ENCODE measurements around the gene KAT6B. TPM values are rescaled to one million over a fixed set of nuclear protein-coding genes. Genes with fewer than 3 reads are reported as not detected.

Gene KAT6B
- total and polyA plus RNA-seq, 10 of the 15 experiments (the other 5 are each of a cell fraction or from before 2014, with no cell fraction given): 2.7 to 22.6 (median 15.7) TPM

- TF ChIP-seq FOXK2 (IDR thresholded peaks at IDR 0.05) (no peak), ZSCAN29 (IDR thresholded peaks at IDR 0.05) (no peak), KAT2A (conservative IDR thresholded peaks at IDR 0.05; ENCODE audit: control insufficient read depth, low read depth, low read length) (no peak), MEF2B (IDR thresholded peaks at IDR 0.05; ENCODE audit: partially characterized antibody, poor library complexity, severe bottlenecking) (no peak), BHLHE40 (IDR thresholded peaks at IDR 0.05; ENCODE audit: borderline replicate concordance in 1 of 2, low read depth in 2 of 2, low read length in 1 of 2) (peak in 1 of 2 experiments; percentile 57; a peak in 1 of 4 replicates), ZBTB4 (CRISPR knock-in tag; IDR thresholded peaks at IDR 0.05) (no peak), ETV6 (conservative IDR thresholded peaks at IDR 0.05 in 1 of 2, IDR thresholded peaks at IDR 0.05 in 1 of 2; ENCODE audit: borderline replicate concordance in 1 of 2, low read depth in 1 of 2) (no peak), GATAD2B (conservative IDR thresholded peaks at IDR 0.05; ENCODE audit: low read depth) (no peak), ZNF274 (IDR thresholded peaks at IDR 0.05; ENCODE audit: insufficient read depth, insufficient read length) (no peak), NFYB (IDR thresholded peaks at IDR 0.05; ENCODE audit: insufficient read depth, low read depth, low read length) (no peak), JUND (IDR thresholded peaks at IDR 0.05; ENCODE audit: low read depth, low read length) (no peak), USF2 (IDR thresholded peaks at IDR 0.05; ENCODE audit: borderline replicate concordance, low read depth, low read length) (no peak; the same call in 1 of the 2 replicates), SREBF2 (IDR thresholded peaks at IDR 0.05; ENCODE audit: low read length) (no peak), NFYA (IDR thresholded peaks at IDR 0.05; ENCODE audit: borderline replicate concordance, low read depth, low read length) (no peak), WRNIP1 (IDR thresholded peaks at IDR 0.05; ENCODE audit: borderline replicate concordance, low read depth, low read length) (no peak), PML (IDR thresholded peaks at IDR 0.05; ENCODE audit: low read length) (no peak), RAD51 (IDR thresholded peaks at IDR 0.05) (peak; percentile 80), SP1 (IDR thresholded peaks at IDR 0.05; ENCODE audit: low read depth, low read length) (no peak), ASH2L (IDR thresholded peaks at IDR 0.05; ENCODE audit: borderline replicate concordance, low read depth) (0 out of 2 replicates have a peak, but pooled peaks have one; percentile 40), LARP7 (IDR thresholded peaks at IDR 0.05) (no peak; the same call in 1 of the 2 replicates), TARDBP (IDR thresholded peaks at IDR 0.05; ENCODE audit: borderline replicate concordance) (no peak), POLR2A (IDR thresholded peaks at IDR 0.05; ENCODE audit: low read depth, low read length) (peak; percentile 48), IRF4 (IDR thresholded peaks at IDR 0.05; ENCODE audit: low read depth, low read length) (no peak), CBX5 (IDR thresholded peaks at IDR 0.05; ENCODE audit: low read depth) (no peak), ATF7 (IDR thresholded peaks at IDR 0.05; ENCODE audit: low read depth) (no peak), KLF5 (IDR thresholded peaks at IDR 0.05; ENCODE audit: partially characterized antibody) (no peak), SPI1 (IDR thresholded peaks at IDR 0.05; ENCODE audit: borderline replicate concordance, insufficient read depth, low read depth, low read length) (peak; percentile 17; the same call in 1 of the 2 replicates), BMI1 (IDR thresholded peaks at IDR 0.05; ENCODE audit: borderline replicate concordance) (no peak)
- TF ChIP-seq, protein P1, sequence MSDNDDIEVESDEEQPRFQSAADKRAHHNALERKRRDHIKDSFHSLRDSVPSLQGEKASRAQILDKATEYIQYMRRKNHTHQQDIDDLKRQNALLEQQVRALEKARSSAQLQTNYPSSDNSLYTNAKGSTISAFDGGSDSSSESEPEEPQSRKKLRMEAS (IDR thresholded peaks at IDR 0.05; ENCODE audit: low read depth, low read length): no peak
Measured at GRCh38 chr10:74898201-74898976, 72.0 kb downstream of the KAT6B start (continued).
